Measurements from ENCODE around the gene ATP6V1C2.

DNA sequence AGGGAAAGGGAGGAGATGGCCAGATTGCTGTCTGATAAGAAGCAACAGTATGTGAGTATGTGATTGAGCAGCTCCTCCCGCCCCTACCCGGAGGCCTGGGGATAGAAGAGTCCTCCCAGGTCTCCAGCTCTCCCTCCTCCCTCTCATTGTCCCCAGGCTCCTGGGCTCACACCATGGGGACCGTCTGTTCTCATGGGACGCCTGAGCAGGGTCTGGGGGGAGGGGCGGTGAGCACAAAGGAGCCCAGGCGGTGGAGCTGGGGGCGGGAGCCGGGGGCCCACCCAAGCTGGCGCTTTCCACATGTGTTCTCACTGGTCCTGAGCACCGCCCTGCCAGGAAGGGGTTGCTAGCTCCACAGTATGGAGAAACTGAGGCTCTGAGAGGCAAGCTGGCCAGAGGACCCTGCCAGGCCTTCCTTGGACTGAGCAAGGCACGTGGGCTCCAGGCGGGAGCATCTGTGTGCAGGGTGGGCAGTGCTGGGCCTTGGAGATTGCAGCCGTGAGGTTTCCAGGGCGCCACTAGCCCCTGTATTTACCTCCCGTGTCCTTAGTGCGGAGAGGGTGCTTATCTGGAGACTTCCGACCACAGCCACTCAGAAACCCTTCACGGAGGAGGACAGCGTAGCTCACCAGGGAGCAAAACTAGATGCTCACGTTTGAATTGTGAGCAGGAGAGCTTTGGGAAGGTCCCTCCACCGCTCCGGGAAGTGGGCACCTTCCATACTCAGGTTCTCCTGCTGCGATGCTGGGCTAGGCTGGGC, 53.8 kb downstream of the ATP6V1C2 start:
- TF ChIP-seq, protein P1, sequence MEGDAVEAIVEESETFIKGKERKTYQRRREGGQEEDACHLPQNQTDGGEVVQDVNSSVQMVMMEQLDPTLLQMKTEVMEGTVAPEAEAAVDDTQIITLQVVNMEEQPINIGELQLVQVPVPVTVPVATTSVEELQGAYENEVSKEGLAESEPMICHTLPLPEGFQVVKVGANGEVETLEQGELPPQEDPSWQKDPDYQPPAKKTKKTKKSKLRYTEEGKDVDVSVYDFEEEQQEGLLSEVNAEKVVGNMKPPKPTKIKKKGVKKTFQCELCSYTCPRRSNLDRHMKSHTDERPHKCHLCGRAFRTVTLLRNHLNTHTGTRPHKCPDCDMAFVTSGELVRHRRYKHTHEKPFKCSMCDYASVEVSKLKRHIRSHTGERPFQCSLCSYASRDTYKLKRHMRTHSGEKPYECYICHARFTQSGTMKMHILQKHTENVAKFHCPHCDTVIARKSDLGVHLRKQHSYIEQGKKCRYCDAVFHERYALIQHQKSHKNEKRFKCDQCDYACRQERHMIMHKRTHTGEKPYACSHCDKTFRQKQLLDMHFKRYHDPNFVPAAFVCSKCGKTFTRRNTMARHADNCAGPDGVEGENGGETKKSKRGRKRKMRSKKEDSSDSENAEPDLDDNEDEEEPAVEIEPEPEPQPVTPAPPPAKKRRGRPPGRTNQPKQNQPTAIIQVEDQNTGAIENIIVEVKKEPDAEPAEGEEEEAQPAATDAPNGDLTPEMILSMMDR (IDR thresholded peaks at IDR 0.05), result no peak
- no peak for TF ChIP-seq ZFX (IDR thresholded peaks at IDR 0.05; ENCODE audit: borderline replicate concordance)
